Measurements from ENCODE around the gene ELMOD3. TPM values are rescaled to one million over a fixed set of nuclear protein-coding genes. Genes with fewer than 3 reads are reported as not detected.
A peak's percentile ranks its signal among the peaks of the same experiment; 100 is the strongest.

The ELMOD3 gene
- polyA plus RNA-seq, 3 donors: 6.1 to 53.3 (median 7.2) TPM

- H3K9ac ChIP-seq (ENCODE audit: insufficient read depth, low read length, poor library complexity, severe bottlenecking): no peak overlapping the region
- no peak overlapping the region for H2AFZ ChIP-seq (ENCODE audit: insufficient read depth, low read depth, low read length, poor library complexity, severe bottlenecking)
- H3K9me3 ChIP-seq (replicated peaks in 1 of 2; ENCODE audit: control insufficient read depth in 1 of 2, insufficient read depth in 1 of 2, low read length in 2 of 2): peaks cover 0 to 2% of the 10 kb centered on the region in 2 donors
- WGBS (ENCODE audit: insufficient coverage): 32% methylated on average over 7 of the region's 8 CpGs
- H3K4me2 ChIP-seq (replicated peaks; ENCODE audit: extremely low read depth, low read length, poor library complexity, severe bottlenecking): peak overlapping the region; percentile 22
- no peaks in the 10 kb centered on the region for H3K27me3 ChIP-seq (ENCODE audit: control insufficient read depth in 2 of 2, insufficient read depth in 2 of 2, low read length in 2 of 2)
- H3K79me2 ChIP-seq (ENCODE audit: insufficient read depth, low read length): peaks cover 74% of the 10 kb centered on the region
- Mint-ChIP-seq H3K27ac (peak overlapping the region; percentile 54 to 88 (median 83)), H3K36me3 (peaks cover 56 to 60% of the 10 kb centered on the region in 2 donors), H3K4me1 (peaks cover 36% of the 10 kb centered on the region), H3K27me3 (ENCODE audit: low read depth in 3 of 3) (no peaks in the 10 kb centered on the region), H3K9me3 (peaks cover 0 to 10% (median 2%) of the 10 kb centered on the region in 7 donors), H3K4me3 (no peak overlapping the region)
- H3K27ac ChIP-seq (ENCODE audit: low read depth in 1 of 2, low read length in 2 of 2): peak overlapping the region; percentile 33 to 68
- intact Hi-C loops (cut with micrococcal nuclease): loop anchor here in 1 of 2 donors (5.0 to 10.0 kb wide), 2 partner anchors 77 to 150 kb away; partner anchors contain the start of gene TGOLN2
- TF ChIP-seq, protein P1, sequence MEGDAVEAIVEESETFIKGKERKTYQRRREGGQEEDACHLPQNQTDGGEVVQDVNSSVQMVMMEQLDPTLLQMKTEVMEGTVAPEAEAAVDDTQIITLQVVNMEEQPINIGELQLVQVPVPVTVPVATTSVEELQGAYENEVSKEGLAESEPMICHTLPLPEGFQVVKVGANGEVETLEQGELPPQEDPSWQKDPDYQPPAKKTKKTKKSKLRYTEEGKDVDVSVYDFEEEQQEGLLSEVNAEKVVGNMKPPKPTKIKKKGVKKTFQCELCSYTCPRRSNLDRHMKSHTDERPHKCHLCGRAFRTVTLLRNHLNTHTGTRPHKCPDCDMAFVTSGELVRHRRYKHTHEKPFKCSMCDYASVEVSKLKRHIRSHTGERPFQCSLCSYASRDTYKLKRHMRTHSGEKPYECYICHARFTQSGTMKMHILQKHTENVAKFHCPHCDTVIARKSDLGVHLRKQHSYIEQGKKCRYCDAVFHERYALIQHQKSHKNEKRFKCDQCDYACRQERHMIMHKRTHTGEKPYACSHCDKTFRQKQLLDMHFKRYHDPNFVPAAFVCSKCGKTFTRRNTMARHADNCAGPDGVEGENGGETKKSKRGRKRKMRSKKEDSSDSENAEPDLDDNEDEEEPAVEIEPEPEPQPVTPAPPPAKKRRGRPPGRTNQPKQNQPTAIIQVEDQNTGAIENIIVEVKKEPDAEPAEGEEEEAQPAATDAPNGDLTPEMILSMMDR (IDR thresholded peaks at IDR 0.05): no peak
- no peak overlapping the region for H3K4me3 ChIP-seq (replicated peaks in 1 of 3; ENCODE audit: low read depth in 2 of 3, low read length in 3 of 3)
- peaks cover 31% of the 10 kb centered on the region for H4K20me1 ChIP-seq (ENCODE audit: insufficient read depth, low read length)
- H3K4me1 ChIP-seq (ENCODE audit: control insufficient read depth in 1 of 2, insufficient read depth in 2 of 2, low read length in 2 of 2): peaks cover 32 to 43% of the 10 kb centered on the region in 2 donors
- DNase-seq: peak; percentile 34 to 49 (median 42)
- H3K36me3 ChIP-seq (replicated peaks in 1 of 2; ENCODE audit: control insufficient read depth in 1 of 2, insufficient read depth in 2 of 2, low read length in 2 of 2): peaks cover 47 to 54% of the 10 kb centered on the region in 2 donors
Measured at GRCh38 chr2:85401844-85402243, 47.3 kb downstream of the ELMOD3 start.

GRCh38 chr2:85405201-85406059 is 50.9 kb downstream of the ELMOD3 start:
- DNase-seq: peak; percentile 93 to 97 (median 95)
- Histone ChIP-seq H3K27ac (ENCODE audit: low read depth in 1 of 2, low read length in 2 of 2) (peak overlapping the region; percentile 90), H3K79me2 (ENCODE audit: insufficient read depth, low read length) (peaks cover 95% of the 10 kb centered on the region), H2AFZ (ENCODE audit: insufficient read depth, low read depth, low read length, poor library complexity, severe bottlenecking) (peak overlapping the region; percentile 21), H3K4me2 (replicated peaks; ENCODE audit: extremely low read depth, low read length, poor library complexity, severe bottlenecking) (peak overlapping the region; percentile 75), H3K36me3 (replicated peaks in 1 of 2; ENCODE audit: control insufficient read depth in 1 of 2, insufficient read depth in 2 of 2, low read length in 2 of 2) (peaks cover 15 to 18% of the 10 kb centered on the region in 2 donors), H3K9ac (ENCODE audit: insufficient read depth, low read length, poor library complexity, severe bottlenecking) (peak overlapping the region; percentile 65), H3K4me1 (ENCODE audit: control insufficient read depth in 1 of 2, insufficient read depth in 2 of 2, low read length in 2 of 2) (peaks cover 67 to 79% of the 10 kb centered on the region in 2 donors), H4K20me1 (ENCODE audit: insufficient read depth, low read length) (peaks cover 14% of the 10 kb centered on the region), H3K9me3 (replicated peaks in 1 of 2; ENCODE audit: control insufficient read depth in 1 of 2, insufficient read depth in 1 of 2, low read length in 2 of 2) (peaks cover 0 to 2% of the 10 kb centered on the region in 2 donors), H3K27me3 (ENCODE audit: control insufficient read depth in 2 of 2, insufficient read depth in 2 of 2, low read length in 2 of 2) (no peaks in the 10 kb centered on the region), H3K4me3 (replicated peaks in 1 of 3; ENCODE audit: low read depth in 2 of 3, low read length in 3 of 3) (peak overlapping the region; percentile 22 to 89 (median 42))
- Mint-ChIP-seq H3K27ac (peak overlapping the region; percentile 93 to 99 (median 96)), H3K9me3 (peaks cover 0 to 10% (median 2%) of the 10 kb centered on the region in 7 donors), H3K27me3 (ENCODE audit: low read depth in 3 of 3) (no peaks in the 10 kb centered on the region), H3K4me1 (peaks cover 71% of the 10 kb centered on the region), H3K4me3 (peak overlapping the region; percentile 77 to 86), H3K36me3 (peaks cover 24% of the 10 kb centered on the region in 2 donors)
- intact Hi-C loops (cut with micrococcal nuclease): loop anchor here in 1 of 2 donors (10.0 kb wide), 1 partner anchor 81 kb away; the partner anchor contains the start of gene TGOLN2
- TF ChIP-seq, protein P1 (IDR thresholded peaks at IDR 0.05): no peak
- WGBS (ENCODE audit: insufficient coverage): 7% methylated on average over 5 of the region's 15 CpGs
